Stimulated activated CD8-positive, alpha-beta memory T cell treated with anti-CD3 and anti-CD28 coated beads, Interleukin-12 subunit alpha, Interleukin-12 subunit beta, amount 100 ng/mL, for 24 hours (primary cell): ENCODE results near the gene ATG5.
"Not testable (repeated sequence)": the region's sequence is repeated elsewhere in the genome, so short reads cannot be mapped to it uniquely, and the experiment has no call there.

Source experiments
- DNase-seq: peaks from one replicate; pipeline ENCODE4 v3.0.0-alpha.2; 2020; ENCODE audit errors: extremely low read depth

Gene ATG5

GRCh38 chr6:106156413-106156812, 169.1 kb downstream of the ATG5 start:
- DNase-seq, result no peak

- DNase-seq, result no peak
Measured at GRCh38 chr6:106155219-106155830, 170.2 kb downstream of the ATG5 start.

DNA sequence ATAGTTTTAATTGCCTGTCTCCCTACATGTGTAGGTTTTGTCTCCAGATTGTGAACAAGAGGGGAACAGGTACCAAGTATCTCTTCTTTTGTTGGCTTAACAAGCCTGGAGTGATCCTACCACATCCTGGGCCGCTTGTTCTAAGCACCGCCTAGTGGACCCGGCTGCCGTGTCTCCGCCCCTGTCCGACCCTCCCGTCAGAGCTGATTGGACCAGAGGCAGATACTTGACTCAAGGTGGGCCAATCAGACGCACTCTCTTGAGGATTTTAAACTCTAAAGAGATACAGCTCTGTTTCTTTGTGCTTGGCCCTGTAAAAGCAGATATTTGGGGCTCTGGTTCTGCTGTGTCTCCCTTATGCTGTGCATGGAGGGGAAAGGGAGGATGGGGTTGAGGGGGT, 171.2 kb downstream of the ATG5 start:
- DNase-seq, result no peak

DNA sequence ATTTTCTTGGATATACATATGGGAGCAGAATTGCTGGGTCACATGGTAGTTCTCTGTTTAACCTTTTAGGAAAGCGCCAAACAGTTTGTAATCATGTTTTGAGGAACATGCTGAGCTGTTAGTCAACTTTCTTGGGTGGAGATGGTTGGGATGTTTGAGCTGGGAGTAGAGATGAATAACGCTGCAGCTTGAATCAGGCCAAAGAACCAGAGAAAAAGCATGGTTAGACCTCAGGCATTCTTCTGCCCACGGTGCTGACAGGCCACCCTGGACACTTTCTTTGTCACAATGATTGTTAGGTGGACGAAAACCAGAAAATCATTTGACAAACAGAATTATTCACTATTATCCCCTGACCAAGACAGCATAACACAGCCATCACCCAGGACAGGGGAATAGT, 172.6 kb downstream of the ATG5 start:
- DNase-seq, result no peak

- DNase-seq, result not testable (repeated sequence)
Measured at GRCh38 chr6:106152476-106152875, 173.1 kb downstream of the ATG5 start.

GRCh38 chr6:106149472-106150069, 176.0 kb downstream of the ATG5 start:
- no peak for DNase-seq

DNA sequence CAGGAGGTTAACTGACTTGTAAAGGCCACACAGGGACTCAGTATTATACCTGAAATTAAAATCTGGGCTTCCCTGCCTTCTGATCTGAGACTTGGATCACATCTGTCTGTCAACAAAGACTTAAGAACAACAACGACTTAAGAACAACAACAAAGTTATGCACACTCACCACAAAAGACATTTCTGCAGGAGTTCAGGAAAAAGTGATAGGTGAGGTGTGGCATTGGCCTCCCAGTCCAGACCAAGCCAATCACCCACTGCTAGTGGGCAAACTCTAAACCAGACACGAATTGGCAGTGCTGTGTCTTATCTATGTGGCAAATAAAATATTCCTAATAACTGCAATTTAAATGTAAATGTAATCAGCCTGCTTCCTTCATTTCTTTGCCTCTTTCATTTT, 178.1 kb downstream of the ATG5 start:
- no peak for DNase-seq

- no peak for DNase-seq
Measured at GRCh38 chr6:106146852-106147351, 178.7 kb downstream of the ATG5 start.

DNA sequence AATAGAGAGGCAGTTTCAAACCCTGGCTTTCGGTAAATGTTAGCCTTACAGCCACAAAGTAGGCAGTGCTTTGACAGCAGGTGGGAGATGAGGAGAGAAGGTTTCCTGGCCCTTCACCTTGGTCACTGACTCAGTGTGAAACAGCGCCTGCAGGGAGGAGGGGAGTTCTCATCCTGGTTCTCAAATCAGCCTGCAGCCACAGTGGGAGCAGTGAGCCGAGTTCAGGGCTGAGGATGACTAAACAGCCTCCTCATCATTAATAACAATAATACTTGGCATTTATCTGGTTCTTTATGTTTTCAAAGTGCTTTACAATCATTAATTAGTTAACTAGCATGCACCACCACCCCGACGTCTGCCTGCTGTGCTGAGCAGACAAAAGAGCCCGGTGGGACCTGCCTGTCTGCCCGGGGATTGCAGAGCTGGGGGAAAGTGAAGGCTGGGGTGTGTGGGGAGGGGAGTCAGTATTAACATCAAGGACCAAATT, 179.8 kb downstream of the ATG5 start:
- no peak for DNase-seq

- no peak for DNase-seq
Measured at GRCh38 chr6:106145144-106145543, 180.4 kb downstream of the ATG5 start.

DNA sequence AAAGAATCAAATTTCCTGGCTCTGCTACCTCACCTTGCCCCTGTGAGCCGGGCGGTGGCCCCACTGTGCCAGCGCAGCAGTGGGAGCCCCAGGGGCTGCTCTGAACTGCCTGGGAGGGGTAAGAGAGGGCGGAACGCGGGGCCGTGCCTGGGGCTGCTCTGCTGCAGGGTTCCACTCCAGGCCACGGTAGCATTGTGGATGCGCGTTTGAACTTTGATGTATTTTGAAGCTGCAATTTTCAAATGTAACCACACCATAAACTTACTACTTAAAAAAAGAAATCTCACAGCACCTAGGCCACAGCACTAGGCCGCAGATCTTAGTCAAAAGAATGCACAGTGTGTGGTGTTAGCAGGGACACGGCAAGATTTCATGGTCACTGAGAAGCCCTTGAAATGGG, 181.9 kb downstream of the ATG5 start:
- no peak for DNase-seq

- no peak for DNase-seq
Measured at GRCh38 chr6:106142876-106143431, 182.6 kb downstream of the ATG5 start.

- DNase-seq, result no peak
Measured at GRCh38 chr6:106141441-106142237, 183.9 kb downstream of the ATG5 start.

DNA sequence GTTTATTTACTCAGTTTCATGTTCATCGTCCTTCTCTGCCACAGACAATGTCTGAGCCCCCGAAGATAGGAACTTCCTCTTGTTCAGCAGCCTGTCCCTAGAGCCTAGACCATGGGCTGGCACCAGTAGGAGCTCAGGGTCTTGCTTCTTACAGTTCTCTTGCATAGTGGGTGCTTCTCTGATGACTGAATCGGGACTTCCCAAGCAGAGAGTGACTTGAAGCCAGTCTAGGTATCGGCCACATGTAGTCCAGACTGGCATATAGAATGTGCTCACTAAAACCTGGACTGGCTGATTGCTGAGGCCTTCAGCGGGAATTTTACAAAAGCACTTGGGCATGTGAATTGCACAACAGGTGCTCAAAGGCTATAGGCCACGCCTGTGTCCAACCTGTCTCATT, 187.4 kb downstream of the ATG5 start:
- no peak for DNase-seq

DNA sequence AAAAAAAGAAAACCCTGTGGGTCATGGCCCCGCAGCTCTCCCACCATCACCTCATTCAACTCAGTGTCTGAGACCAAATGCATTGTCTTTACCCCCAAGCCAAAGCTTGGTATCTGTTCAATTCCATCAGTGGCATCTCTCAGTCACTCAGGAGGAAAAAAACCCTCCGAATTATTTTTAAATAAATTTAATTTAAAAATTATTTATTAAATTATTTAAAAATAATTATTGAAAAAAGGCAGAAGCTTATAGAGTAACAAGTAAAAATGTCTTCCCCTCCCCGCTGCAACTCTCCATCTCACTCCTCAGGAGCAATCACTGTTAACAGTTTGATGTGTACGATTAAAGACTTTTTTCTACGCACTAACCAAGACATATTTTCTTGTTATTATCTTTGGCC, 188.7 kb downstream of the ATG5 start:
- DNase-seq, result no peak

GRCh38 chr6:106135911-106136571, 189.5 kb downstream of the ATG5 start:
- no peak for DNase-seq

DNA sequence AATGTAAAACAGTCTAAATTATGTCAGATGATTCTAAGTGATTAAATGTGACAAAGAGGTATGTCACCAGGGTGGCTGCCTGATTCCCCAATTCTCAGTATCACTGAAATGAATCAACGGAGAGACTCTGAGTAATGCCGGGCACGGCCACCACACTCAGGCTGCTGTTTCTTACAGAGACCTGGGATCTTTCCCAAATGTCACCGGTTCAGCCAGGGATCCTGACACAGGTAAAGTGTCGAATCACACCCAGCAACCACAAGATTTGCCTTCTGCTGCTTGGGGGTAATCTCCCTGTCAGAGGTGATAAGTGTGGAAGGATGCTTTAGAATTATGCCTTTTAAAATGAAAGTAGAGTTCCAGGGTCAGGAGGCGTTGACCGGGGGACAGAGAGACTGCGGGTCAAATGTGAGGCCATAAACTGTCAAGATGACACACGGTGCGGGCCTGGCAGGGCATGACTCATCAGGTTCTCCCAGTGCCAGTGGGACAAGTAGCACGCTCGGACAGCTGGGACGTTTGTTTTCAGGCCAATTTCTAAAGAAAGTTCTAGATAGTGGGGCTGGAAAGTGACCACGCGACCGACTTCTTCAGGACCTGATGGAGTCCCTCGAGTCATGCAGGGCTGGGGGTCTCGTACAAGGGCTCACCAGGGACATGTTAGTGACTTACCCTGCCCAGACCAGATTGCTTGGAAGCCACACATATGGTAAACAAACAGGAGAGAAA, 190.5 kb downstream of the ATG5 start:
- no peak for DNase-seq
